ENCODE results near the gene ZNF358. TPM values are rescaled to one million over a fixed set of nuclear protein-coding genes. Genes with fewer than 3 reads are reported as not detected.

The ZNF358 gene
- total and polyA plus RNA-seq, 11 donors: 49.3 to 159 (median 74.4) TPM

GRCh38 chr19:7554565-7554964 is 38.7 kb downstream of the ZNF358 start:
- 87 to 94% (median 92%) methylated on average over 15 to 28 of the region's 28 CpGs for WGBS, 4 donors
- H3K36me3 ChIP-seq: peaks cover 0 to 91% (median 63%) of the 10 kb centered on the region in 9 donors
- DNase-seq (no peak), ATAC-seq (no peak)
- peaks cover 0 to 5% (median 0%) of the 10 kb centered on the region in 12 donors for H3K4me1 ChIP-seq
- no peaks in the 10 kb centered on the region for H3K9me3 ChIP-seq
- intact Hi-C loops (cut with DNase I): no loop called here
- H3K27me3 ChIP-seq: no peaks in the 10 kb centered on the region
- H3K4me3 ChIP-seq: no peak overlapping the region
- no peak overlapping the region for H3K27ac ChIP-seq
- TF ChIP-seq CTCF (IDR thresholded peaks at IDR 0.05): no peak
- no peak for TF ChIP-seq POLR2A (IDR thresholded peaks at IDR 0.05)

GRCh38 chr19:7554990-7555864 is 39.3 kb downstream of the ZNF358 start:
- no peak overlapping the region for H3K27ac ChIP-seq
- H3K9me3 ChIP-seq: peaks cover 0 to 1% (median 0%) of the 10 kb centered on the region in 12 donors
- ATAC-seq: no peak
- no peak overlapping the region for H3K4me3 ChIP-seq
- peaks cover 0 to 5% (median 0%) of the 10 kb centered on the region in 12 donors for H3K4me1 ChIP-seq
- peaks cover 0 to 91% (median 63%) of the 10 kb centered on the region in 9 donors for H3K36me3 ChIP-seq
- no peak for TF ChIP-seq CTCF (IDR thresholded peaks at IDR 0.05)
- no peak for TF ChIP-seq POLR2A (IDR thresholded peaks at IDR 0.05)
- H3K27me3 ChIP-seq: no peaks in the 10 kb centered on the region
- 72 to 83% (median 76%) methylated on average over 44 to 62 of the region's 62 CpGs for WGBS, 4 donors
- no peak for DNase-seq
- intact Hi-C loops (cut with DNase I): no loop called here

- DNase-seq (no peak), ATAC-seq (no peak)
- TF ChIP-seq POLR2A (IDR thresholded peaks at IDR 0.05) (no peak), CTCF (IDR thresholded peaks at IDR 0.05) (no peak)
- Histone ChIP-seq H3K9me3 (peaks cover 0 to 5% (median 0%) of the 10 kb centered on the region in 12 donors), H3K36me3 (peaks cover 0 to 95% (median 72%) of the 10 kb centered on the region in 9 donors), H3K27ac (no peak overlapping the region), H3K4me3 (no peak overlapping the region), H3K27me3 (no peaks in the 10 kb centered on the region), H3K4me1 (no peaks in the 10 kb centered on the region)
- intact Hi-C loops (cut with DNase I): no loop called here
- WGBS, 4 donors: 96 to 97% (median 97%) methylated on average over 40 to 54 of the region's 54 CpGs
Observed at GRCh38 chr19:7556696-7557315, 40.9 kb downstream of the ZNF358 start.

- peaks cover 0 to 5% (median 0%) of the 10 kb centered on the region in 12 donors for H3K9me3 ChIP-seq
- WGBS, 4 donors: 91 to 96% (median 94%) methylated on average over 11 to 18 of the region's 18 CpGs
- DNase-seq (no peak), ATAC-seq (no peak)
- H3K36me3 ChIP-seq: peaks cover 0 to 86% (median 68%) of the 10 kb centered on the region in 9 donors
- TF ChIP-seq CTCF (IDR thresholded peaks at IDR 0.05): no peak
- no peak for TF ChIP-seq POLR2A (IDR thresholded peaks at IDR 0.05)
- H3K4me1 ChIP-seq: no peaks in the 10 kb centered on the region
- no peak overlapping the region for H3K27ac ChIP-seq
- H3K27me3 ChIP-seq: no peaks in the 10 kb centered on the region
- intact Hi-C loops (cut with DNase I): no loop called here
- no peak overlapping the region for H3K4me3 ChIP-seq
Observed at GRCh38 chr19:7558667-7559066, 42.8 kb downstream of the ZNF358 start.
